ENCODE measurements around the gene SLC27A5.

Gene SLC27A5

DNA sequence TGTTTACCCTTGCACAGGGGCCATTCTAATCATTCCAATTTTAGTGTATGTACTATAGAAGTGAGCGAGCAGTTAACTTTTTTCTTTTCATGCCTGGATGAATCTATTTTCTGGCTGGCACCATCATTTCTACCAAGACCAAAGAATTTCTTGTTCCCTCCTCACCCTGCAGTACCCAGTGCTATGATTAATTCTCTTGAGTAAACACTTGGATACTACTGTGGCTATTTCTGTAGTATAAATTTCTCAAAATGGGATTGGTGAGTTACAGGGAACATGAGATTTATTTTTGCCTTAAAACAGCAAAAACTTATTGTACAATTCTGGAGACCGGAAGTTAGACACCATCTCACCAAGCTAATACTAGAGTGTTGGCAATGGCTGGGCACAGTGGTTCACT is 28.0 kb downstream of the SLC27A5 start:
- no peak overlapping the region for H3K4me3 ChIP-seq (ENCODE audit: low read depth, low read length)
- no peak for DNase-seq (ENCODE audit: low read depth)
- TF ChIP-seq, protein P1, sequence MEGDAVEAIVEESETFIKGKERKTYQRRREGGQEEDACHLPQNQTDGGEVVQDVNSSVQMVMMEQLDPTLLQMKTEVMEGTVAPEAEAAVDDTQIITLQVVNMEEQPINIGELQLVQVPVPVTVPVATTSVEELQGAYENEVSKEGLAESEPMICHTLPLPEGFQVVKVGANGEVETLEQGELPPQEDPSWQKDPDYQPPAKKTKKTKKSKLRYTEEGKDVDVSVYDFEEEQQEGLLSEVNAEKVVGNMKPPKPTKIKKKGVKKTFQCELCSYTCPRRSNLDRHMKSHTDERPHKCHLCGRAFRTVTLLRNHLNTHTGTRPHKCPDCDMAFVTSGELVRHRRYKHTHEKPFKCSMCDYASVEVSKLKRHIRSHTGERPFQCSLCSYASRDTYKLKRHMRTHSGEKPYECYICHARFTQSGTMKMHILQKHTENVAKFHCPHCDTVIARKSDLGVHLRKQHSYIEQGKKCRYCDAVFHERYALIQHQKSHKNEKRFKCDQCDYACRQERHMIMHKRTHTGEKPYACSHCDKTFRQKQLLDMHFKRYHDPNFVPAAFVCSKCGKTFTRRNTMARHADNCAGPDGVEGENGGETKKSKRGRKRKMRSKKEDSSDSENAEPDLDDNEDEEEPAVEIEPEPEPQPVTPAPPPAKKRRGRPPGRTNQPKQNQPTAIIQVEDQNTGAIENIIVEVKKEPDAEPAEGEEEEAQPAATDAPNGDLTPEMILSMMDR (conservative IDR thresholded peaks at IDR 0.05; ENCODE audit: low read depth, low read length), result no peak

DNA sequence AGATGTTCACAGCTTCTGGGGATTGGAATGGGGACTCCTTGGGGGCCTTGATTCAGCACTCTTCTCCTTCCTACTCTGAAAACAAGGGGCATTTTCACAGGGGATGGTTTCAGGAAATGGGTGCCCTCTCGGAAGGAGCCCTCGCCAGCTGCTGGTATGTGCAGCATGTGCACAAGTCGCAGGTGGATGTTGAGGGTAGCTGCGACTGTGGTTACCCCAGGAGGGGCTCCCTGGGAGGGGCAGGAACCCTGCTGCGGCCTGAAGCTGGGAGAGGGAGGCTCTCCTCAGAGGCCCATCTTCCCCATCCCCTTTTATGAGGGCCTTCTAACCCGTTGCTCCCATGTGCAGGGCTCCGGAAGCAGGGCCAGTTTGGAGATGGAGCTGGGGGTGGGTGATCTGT is 29.4 kb downstream of the SLC27A5 start:
- H3K4me3 ChIP-seq (ENCODE audit: low read depth, low read length), result no peak overlapping the region

DNA sequence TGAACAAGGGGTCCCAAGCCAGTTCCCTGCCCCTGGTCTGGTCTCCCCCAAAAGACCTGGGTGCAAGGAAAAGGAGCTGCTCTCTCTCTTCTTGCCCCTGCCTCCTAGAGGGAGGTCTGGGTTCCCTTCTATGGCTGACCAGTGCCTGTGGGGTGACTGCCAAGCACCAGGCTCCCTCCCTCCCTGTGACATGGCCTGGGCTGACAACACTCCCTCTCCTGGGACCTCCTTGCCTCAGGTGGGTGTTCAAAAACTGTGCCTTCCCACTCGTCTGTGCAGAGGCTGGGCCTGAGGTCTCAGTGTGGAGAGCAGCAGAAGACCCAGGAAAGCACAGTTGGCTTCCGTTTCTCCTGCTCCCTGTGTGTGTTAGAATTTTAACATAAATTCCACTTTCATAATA is 31.0 kb downstream of the SLC27A5 start:
- no peak overlapping the region for H3K4me3 ChIP-seq (ENCODE audit: low read depth, low read length)
- DNase-seq (ENCODE audit: low read depth), result no peak
- TF ChIP-seq, protein P1 (conservative IDR thresholded peaks at IDR 0.05; ENCODE audit: low read depth, low read length), result no peak

More for the DNA sequence above, 29.4 kb downstream of the SLC27A5 start:
- no peak for DNase-seq (ENCODE audit: low read depth)
- TF ChIP-seq, protein P1 (conservative IDR thresholded peaks at IDR 0.05; ENCODE audit: low read depth, low read length), result no peak

DNA sequence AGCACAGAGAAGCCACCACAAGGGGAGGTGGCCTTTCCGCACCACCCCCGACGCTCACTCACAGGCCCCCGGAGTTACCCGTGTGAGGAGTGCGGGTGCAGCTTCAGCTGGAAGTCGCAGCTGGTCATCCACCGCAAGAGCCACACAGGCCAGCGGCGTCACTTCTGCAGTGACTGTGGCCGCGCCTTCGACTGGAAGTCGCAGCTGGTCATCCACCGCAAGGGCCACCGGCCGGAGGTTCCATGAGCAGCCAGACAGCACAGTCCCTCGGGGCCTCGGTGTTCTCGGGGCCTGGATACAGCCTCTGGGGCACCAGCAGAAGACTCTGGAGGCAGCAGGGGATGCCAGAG is 31.3 kb downstream of the SLC27A5 start:
- H3K4me3 ChIP-seq (ENCODE audit: low read depth, low read length), result no peak overlapping the region
- no peak for DNase-seq (ENCODE audit: low read depth)
- TF ChIP-seq, protein P1 (conservative IDR thresholded peaks at IDR 0.05; ENCODE audit: low read depth, low read length), result no peak

DNA sequence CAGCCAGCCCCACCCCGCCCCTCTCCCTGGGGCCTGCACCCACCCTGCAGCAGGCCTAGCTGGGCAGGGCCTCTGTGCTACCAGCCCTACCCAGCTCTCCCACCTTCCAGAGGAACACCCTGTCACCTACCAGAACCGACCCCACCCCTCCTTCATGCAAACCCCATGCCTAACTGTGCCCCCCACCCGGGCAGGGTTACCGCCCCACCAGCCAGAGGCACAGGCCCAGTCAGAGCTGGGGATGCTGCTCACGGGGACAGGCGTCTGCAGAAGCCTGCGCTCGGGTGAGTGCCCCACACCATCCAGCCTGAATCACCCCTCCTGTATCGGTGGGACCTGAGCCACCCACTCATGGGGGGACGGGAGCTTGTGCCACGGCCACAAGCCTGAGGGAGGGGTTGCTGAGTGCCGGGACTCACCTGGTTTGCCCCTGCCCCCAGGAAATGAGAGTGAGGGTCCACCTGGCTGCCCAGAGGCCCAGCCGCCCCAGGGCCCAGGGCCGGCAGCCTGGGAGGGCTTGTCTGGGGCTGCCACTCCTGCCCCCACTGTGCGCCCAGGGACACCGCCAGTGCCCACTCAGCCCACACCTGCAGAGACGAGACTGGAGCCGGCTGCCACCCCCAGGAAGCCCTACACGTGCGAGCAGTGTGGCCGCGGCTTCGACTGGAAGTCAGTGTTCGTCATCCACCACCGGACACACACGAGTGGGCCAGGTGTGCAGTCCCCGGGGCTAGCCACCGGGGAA is 31.9 kb downstream of the SLC27A5 start:
- no peak overlapping the region for H3K4me3 ChIP-seq (ENCODE audit: low read depth, low read length)
- DNase-seq (ENCODE audit: low read depth), result no peak
- TF ChIP-seq, protein P1 (conservative IDR thresholded peaks at IDR 0.05; ENCODE audit: low read depth, low read length), result no peak

DNA sequence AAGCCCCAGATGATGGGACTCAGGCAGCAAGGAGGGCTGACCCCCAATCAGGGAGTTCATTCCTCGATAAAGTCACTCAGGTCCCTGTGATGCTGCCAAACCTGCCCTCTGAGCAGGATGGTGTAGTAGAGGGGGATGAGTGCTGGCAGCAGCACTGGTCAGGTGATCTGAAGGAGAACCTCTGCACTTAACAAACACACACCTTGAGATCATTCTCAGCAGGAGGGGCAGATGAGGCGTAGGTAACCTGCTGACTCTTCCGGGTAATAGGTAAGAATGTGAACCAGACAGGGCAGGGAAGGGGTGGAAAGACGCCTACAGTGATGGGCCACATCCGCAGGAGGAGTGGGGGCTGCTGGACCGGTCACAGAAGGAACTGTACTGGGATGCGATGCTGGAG is 32.5 kb downstream of the SLC27A5 start:
- TF ChIP-seq, protein P1 (conservative IDR thresholded peaks at IDR 0.05; ENCODE audit: low read depth, low read length), result no peak
- no peak overlapping the region for H3K4me3 ChIP-seq (ENCODE audit: low read depth, low read length)
- no peak for DNase-seq (ENCODE audit: low read depth)

DNA sequence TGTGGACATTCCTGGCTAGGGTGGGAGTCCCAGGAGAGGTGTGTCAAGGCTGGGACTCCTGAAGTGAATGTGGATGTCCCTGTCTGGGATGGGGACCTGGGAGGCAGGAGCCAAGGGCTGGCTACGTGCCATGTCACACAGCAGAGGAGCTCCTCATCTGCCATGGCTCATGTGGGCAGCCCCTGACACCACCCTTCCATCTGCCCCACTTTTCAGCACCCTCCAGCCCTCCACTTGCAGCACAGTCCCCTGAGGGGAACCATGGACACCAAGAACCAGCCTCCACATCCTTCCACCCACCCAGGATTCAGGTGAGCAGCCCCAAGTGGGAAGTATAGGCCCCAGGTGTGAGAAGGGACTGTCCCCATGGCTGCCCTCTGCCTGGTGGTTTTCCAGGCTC is 33.9 kb downstream of the SLC27A5 start:
- H3K4me3 ChIP-seq (ENCODE audit: low read depth, low read length), result no peak overlapping the region
- no peak for DNase-seq (ENCODE audit: low read depth)
- TF ChIP-seq, protein P1 (conservative IDR thresholded peaks at IDR 0.05; ENCODE audit: low read depth, low read length), result no peak

All from choroid plexus epithelial cell (primary cell).